H1 (cell line): ENCODE data around the gene TWNK. TPM values are rescaled to one million over a fixed set of nuclear protein-coding genes. Genes with fewer than 3 reads are reported as not detected.
A peak's percentile ranks its signal among the peaks of the same experiment; 100 is the strongest.

Experiments used
- BACH1 ChIP-seq: IDR thresholded peaks from 2 replicates; pipeline ENCODE4 v1.6.1; 2012; ENCODE audit warnings: low read length, improper control_type of control experiment
- BCL11A ChIP-seq, 2 experiments: IDR thresholded peaks; one replicate each; pipeline ENCODE4 v1.6.1; 2011; ENCODE audit warnings: low read depth in 2 of 2, low read length in 2 of 2, mild to moderate bottlenecking in 2 of 2
- CTCF ChIP-seq, 3 experiments: IDR thresholded peaks; 1 replicate in 2 of 3; 2 replicates in 1 of 3; pipeline versions ENCODE4 v1.5.1 to v1.6.1; 2011; ENCODE audit warnings: low read length in 3 of 3, mild to moderate bottlenecking in 3 of 3, inconsistent platforms in 2 of 3, low read depth in 1 of 3, moderate library complexity in 1 of 3; ENCODE audit not compliant: insufficient read depth in 1 of 3; ENCODE audit errors: control extremely low read depth in 1 of 3
- E2F6 ChIP-seq: IDR thresholded peaks from 2 replicates; pipeline ENCODE4 v1.6.1; 2012; ENCODE audit warnings: inconsistent platforms
- JUND ChIP-seq: IDR thresholded peaks from 2 replicates; pipeline ENCODE4 v1.6.1; 2011; ENCODE audit warnings: mild to moderate bottlenecking, improper control_type of control experiment, low read length
- KDM1A ChIP-seq: fragments of 200-600, 300-600 bp; sonication (generic); IDR thresholded peaks from 2 replicates; pipeline ENCODE4 v1.7.1; 2016; ENCODE audit warnings: mild to moderate bottlenecking, low read length, borderline replicate concordance
- MAX ChIP-seq: IDR thresholded peaks from 2 replicates; pipeline ENCODE4 v1.6.1; 2012; ENCODE audit warnings: inconsistent platforms
- POLR2A ChIP-seq, 2 experiments: IDR thresholded peaks; 1 replicate in 1 of 2; 2 replicates in 1 of 2; pipeline ENCODE4 v1.6.1; 2011; ENCODE audit warnings: low read depth in 2 of 2, low read length in 2 of 2, mild to moderate bottlenecking in 2 of 2; ENCODE audit errors: control extremely low read depth in 1 of 2
- POLR2AphosphoS5 ChIP-seq: IDR thresholded peaks from 2 replicates; pipeline ENCODE4 v1.6.1; 2011; ENCODE audit warnings: low read depth, low read length
- RNF2 ChIP-seq: fragments of 200-900, 300-1000 bp; sonication (generic); IDR thresholded peaks from 2 replicates; pipeline ENCODE4 v1.7.1; 2016; ENCODE audit warnings: borderline replicate concordance, low read depth, mild to moderate bottlenecking, antibody characterized with exemption, low read length; ENCODE audit not compliant: poor library complexity, severe bottlenecking; ENCODE audit errors: missing control alignments
- SIN3A ChIP-seq, 2 experiments: IDR thresholded peaks in 1 of 2; conservative IDR thresholded peaks in 1 of 2; 2 replicates each; pipeline ENCODE4 v1.6.1; 2011 to 2012; ENCODE audit warnings: low read length in 2 of 2, improper control_type of control experiment in 1 of 2, low read depth in 1 of 2, mild to moderate bottlenecking in 1 of 2
- SIRT6 ChIP-seq: IDR thresholded peaks from one replicate; pipeline ENCODE4 v1.7.1; 2012; ENCODE audit warnings: low read length, inconsistent platforms
- TAF7 ChIP-seq: optimal IDR thresholded peaks from 2 replicates; pipeline ENCODE3; 2011; ENCODE audit warnings: low read depth, mild to moderate bottlenecking, inconsistent platforms, low read length, moderate library complexity, borderline replicate concordance
- TBP ChIP-seq: IDR thresholded peaks from 2 replicates; pipeline ENCODE4 v1.6.1; 2011; ENCODE audit warnings: low read depth, low read length, improper control_type of control experiment
- TEAD4 ChIP-seq: IDR thresholded peaks from 2 replicates; pipeline ENCODE4 v1.6.1; 2012; ENCODE audit warnings: low read depth, low read length, inconsistent platforms, mixed read lengths
- polyA plus RNA-seq, 7 experiments: library from polyadenylated mRNA; depleted of rRNA in 3 of 7; stranded (reverse) in 5 of 7; unstranded in 2 of 7; fragments of >200 nt in 5 of 7; fragments of 200-250 nt in 2 of 7; gene quantifications; 1 replicate in 5 of 7; 2 replicates in 1 of 7; 4 replicates in 1 of 7; pipeline versions ENCODE4 v1.2.1 to v1.2.3, GENCODE V29; 2011 to 2013; ENCODE audit warnings: missing spikeins in 2 of 7, mixed read lengths in 2 of 7
- total RNA-seq: library from RNA; stranded (reverse); fragmentation: NEBNext Ultra II Directional; extraction: Animal tissue kit (Norgen Biotek cat#: 25700); gene quantifications from 2 replicates; pipeline ENCODE4 v1.2.1, GENCODE V29; 2021

TWNK gene
- total and polyA plus RNA-seq, 2 of the 8 experiments (the other 6 are each of a cell fraction or from before 2014, with no cell fraction given): 15.4 to 32.5 TPM

- peak; percentile 80 to 92 (median 83) for TF ChIP-seq CTCF (IDR thresholded peaks at IDR 0.05; ENCODE audit: control extremely low read depth in 1 of 3, insufficient read depth in 1 of 3, low read depth in 1 of 3, low read length in 3 of 3)
- TF ChIP-seq TBP: no peak
- TF ChIP-seq TAF7: no peak
- no peak for TF ChIP-seq POLR2AphosphoS5
- no peak for TF ChIP-seq TEAD4
- no peak for TF ChIP-seq JUND
- no peak for TF ChIP-seq BACH1
- no peak for TF ChIP-seq POLR2A (IDR thresholded peaks at IDR 0.05; ENCODE audit: control extremely low read depth in 1 of 2, low read depth in 2 of 2, low read length in 2 of 2)
- TF ChIP-seq BCL11A (IDR thresholded peaks at IDR 0.05; ENCODE audit: low read depth in 2 of 2, low read length in 2 of 2): no peak
- TF ChIP-seq SIRT6: no peak
- TF ChIP-seq RNF2: no peak
- no peak for TF ChIP-seq E2F6
- TF ChIP-seq SIN3A (conservative IDR thresholded peaks at IDR 0.05 in 1 of 2, IDR thresholded peaks at IDR 0.05 in 1 of 2; ENCODE audit: low read depth in 1 of 2, low read length in 2 of 2): no peak
- TF ChIP-seq KDM1A: no peak
- no peak for TF ChIP-seq MAX
Measured at GRCh38 chr10:101041252-101041761, 54.0 kb downstream of the TWNK start (continued).
